CD4-positive, alpha-beta T cell treated with Interleukin-15 for 4 hours (primary cell): ENCODE results near the gene ZNF597.
"Not testable (repeated sequence)": the region's sequence is repeated elsewhere in the genome, so short reads cannot be mapped to it uniquely, and the experiment has no call there.

Source experiments
- DNase-seq: peaks from one replicate; pipeline ENCODE4 v3.0.0-alpha.2; 2020; ENCODE audit warnings: low spot score

Gene ZNF597

DNA sequence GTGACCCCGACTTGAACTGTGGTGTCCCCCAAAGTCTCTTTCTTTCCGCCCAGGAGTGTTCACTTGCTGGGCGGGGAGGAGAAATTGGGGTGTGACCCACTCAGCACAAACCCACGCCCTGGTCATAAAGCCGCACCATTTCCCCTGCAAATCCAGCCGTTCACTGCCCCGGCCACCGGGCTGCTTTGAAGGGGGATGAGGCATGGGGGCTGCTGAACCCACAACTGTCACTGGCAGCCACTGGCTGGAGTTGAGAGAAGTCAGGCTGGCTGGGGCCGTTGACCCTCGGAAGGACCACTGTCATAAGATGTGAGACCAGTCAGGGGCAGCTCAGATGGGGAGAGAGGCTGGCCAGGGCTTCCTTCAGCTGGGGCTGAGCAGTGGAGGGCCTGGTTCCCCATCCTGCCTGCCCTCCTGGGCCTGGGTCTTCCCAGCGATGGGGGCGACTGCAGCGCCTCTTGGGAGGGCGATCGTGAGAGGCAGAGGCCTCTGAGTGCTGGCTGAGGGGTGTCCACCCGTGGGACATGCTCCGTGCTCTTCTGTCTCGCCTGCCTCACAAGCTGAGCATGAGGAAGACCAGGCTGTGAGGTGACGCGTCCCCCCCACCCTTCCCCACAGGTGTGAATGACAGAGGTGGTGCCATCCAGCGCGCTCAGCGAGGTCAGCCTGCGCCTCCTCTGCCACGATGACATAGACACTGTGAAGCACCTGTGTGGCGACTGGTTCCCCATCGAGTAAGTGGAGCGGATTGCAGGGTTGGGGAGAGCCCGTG is 32.5 kb upstream of the ZNF597 start:
- no peak for DNase-seq

DNA sequence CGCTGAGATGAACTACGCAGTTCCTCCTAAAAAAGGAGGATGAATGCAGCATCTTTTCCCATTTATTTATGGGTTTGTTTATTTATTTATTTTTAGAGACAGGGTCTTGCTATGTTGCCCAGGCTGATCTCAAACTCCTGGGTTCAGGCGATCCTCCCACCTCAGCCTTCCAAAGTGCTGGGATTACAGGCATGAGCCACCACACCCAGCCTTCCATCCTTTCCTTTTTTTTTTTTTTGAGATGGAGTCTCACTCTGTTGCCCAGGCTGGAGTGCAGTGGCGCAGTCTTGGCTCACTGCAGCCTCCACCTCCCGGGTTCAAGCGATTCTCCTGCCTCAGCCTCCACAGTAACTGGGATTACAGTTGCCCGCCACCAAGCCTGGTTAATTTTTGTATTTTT is 31.6 kb upstream of the ZNF597 start:
- DNase-seq: not testable (repeated sequence)

GRCh38 chr16:3474136-3474779 is 31.0 kb upstream of the ZNF597 start:
- no peak for DNase-seq

GRCh38 chr16:3473596-3473943 is 30.3 kb upstream of the ZNF597 start:
- not testable (repeated sequence) for DNase-seq

DNA sequence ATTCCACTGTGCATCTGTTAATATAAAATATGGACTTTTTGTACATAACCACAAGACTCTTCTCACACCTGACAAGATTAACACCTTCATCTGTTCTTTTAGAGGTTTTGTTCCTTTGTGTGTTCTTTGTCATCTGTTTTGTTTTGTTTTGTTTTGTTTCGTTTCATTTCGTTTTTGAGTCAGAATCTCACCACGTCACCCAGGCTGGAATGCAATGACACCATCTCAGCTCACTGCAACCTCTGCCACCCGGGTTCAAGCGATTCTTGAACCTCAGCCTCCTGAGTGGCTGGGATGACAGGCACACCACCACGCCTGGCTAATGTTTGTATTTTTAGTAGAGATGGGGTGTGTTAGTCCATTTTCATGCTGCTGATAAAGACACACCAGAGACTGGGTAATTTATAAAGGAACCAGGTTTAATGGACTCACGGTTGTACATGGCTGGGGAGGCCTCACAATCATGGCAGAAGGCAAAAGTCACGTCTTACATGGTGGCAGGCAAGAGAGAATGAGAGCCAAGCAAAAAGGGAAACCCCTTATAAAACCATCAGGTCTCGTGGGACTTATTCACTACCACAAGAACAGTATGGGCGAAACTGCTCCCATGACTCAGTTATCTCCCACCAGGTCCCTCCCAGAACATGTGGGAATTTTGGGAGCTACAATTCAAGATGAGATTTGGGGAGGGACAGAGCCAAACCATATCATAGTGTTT is 29.7 kb upstream of the ZNF597 start:
- DNase-seq: no peak

DNA sequence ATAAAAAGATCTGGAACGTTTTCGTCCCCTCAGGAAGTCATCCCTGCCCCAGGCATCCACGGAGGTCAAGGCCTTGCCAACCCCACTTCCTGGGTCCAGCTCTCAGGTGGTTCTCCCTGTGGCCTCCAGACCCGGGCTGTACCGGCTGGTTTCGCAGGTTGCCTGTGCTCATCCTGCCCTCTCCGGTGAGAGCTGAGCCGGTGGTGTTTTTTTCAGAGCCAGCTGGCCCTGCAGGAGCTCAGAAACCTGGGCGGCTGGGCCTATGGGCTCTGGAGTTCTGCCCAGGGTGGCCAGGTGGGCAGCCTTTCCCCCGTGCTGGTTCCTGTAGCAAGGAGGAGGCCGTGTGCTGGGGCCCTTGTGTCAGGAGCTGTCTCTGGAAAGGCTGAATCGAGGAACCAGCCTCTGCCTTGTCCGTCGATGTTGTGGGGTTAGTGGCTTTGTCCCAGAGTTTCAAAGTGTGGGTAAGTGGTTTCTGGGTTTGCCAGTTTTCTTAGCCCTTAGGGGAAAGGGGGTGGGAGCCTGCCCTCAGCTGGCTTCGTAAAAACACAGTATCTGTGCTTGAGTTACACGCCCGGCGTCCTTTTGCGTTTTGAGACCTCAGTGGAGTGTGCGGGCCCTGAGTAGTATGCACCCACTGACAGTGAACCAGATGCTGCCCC is 28.3 kb upstream of the ZNF597 start:
- DNase-seq: no peak

- no peak for DNase-seq
Observed at GRCh38 chr16:3470723-3471122, 27.4 kb upstream of the ZNF597 start.

- DNase-seq: no peak
Observed at GRCh38 chr16:3469736-3470135, 26.4 kb upstream of the ZNF597 start.

GRCh38 chr16:3468501-3468900 is 25.2 kb upstream of the ZNF597 start:
- no peak for DNase-seq

- no peak for DNase-seq
Observed at GRCh38 chr16:3467921-3468320, 24.6 kb upstream of the ZNF597 start.

GRCh38 chr16:3467182-3467581 is 23.9 kb upstream of the ZNF597 start:
- DNase-seq: no peak

GRCh38 chr16:3465911-3466584 is 22.7 kb upstream of the ZNF597 start:
- no peak for DNase-seq

DNA sequence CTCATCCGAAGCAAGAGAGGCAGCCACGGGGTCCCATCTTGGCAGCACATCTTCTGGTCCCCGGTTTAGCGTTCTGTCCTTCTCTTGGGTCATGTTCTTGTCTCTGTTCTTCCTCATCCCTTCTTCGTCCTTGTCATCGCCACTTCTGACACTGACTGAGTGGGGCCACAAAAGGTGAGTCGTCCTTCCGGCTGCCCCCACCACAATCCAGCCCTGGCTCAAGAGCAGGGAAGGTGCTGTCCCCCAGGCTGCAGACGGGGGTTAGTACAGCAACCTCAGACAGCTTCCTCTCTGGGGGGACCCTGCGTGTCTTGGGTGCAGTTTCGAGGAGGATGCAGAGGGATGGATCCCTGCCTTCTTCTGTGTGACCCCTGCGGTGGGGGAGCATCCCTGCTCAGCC is 22.0 kb upstream of the ZNF597 start:
- DNase-seq: no peak

GRCh38 chr16:3461151-3461550 is 17.8 kb upstream of the ZNF597 start:
- DNase-seq: peak; percentile 29

- DNase-seq: no peak
Observed at GRCh38 chr16:3460585-3460984, 17.3 kb upstream of the ZNF597 start.

DNA sequence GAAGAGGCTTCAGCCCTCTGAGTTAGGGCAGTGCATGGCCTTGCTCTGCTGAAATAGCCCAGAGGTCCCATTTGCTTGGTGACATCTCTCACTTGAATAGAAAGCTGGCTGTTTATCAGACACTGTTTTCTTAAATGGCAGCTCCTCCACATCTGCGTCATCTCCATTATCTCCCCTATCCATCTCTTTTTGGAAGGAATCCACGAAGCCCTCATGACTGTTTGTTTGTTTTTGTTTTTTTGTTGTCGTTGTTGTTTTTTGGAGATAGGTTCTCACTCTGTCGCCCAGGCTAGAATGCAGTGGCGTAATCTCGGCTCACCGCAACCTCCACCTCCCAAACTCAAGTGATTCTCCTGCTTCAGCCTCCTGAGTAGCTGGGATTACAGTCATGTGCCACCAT is 16.8 kb upstream of the ZNF597 start:
- no peak for DNase-seq

- no peak for DNase-seq
Observed at GRCh38 chr16:3459401-3460090, 16.2 kb upstream of the ZNF597 start.

- peak; percentile 14 for DNase-seq
Observed at GRCh38 chr16:3458852-3459361, 15.6 kb upstream of the ZNF597 start.

GRCh38 chr16:3458278-3458851 is 15.1 kb upstream of the ZNF597 start:
- DNase-seq: no peak

DNA sequence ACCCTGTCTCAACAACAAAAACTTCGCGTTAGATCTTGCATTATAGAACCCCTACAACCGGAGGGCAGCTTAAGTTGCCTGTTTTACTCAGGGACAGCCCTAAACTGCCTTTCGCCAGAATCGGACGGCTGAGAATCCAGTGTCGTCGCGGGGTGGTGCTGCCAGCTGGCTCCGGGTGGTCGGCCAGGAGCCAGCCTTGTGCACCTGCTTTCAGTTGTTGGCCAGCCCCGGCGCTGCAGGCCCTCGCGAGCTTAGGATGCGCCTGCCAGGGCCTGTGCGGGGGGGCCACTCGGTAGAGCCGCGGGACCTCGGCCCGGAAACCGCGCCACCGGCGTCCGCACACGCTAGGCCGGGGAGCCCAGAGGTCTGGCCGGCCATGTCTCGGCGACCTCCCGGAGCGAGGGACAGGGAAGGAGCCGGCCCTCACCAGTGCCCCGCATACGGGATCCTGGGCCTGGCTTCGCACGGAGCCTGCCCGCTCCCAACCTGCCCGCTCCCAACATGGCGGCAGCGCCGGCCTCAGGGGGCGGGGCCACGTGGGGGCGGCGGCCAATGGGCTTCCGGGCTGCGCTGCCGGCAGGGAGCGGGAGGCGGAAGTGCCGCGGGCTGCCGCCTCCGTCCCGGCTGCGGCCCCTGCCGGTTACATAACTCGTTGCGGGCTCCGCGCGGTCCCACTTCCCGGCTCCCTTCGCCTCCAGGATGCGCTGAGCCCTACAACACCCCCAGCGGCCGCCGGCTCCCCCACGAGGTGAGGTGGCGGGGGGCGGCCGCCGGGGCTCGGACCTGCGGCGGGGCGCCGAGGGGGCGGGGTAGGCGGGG is 14.3 kb upstream of the ZNF597 start:
- peak; percentile 88 for DNase-seq
